B cell (primary cell): ENCODE measurements around the gene ATF6B. TPM values are rescaled to one million over a fixed set of nuclear protein-coding genes. Genes with fewer than 3 reads are reported as not detected.

ENCODE experiments used
- ATAC-seq: fragments of 200-7000 bp; cut with Tn5 transposase; one replicate; pipeline ENCODE4 v1.10.0; 2021; ENCODE audit warnings: low read depth, mild to moderate bottlenecking, moderate number of reproducible peaks, moderate library complexity
- CTCF ChIA-PET: fragments of 350-600 bp; sonication (Branson Sonifier 250); formaldehyde crosslinking; loops from one replicate; lab custom pipeline; 2021; ENCODE audit warnings: antibody characterized with exemption, inconsistent platforms; lab: Charles Lee
- POLR2A ChIA-PET: fragments of 350-600 bp; sonication (Branson Sonifier 250); formaldehyde crosslinking; loops from one replicate; lab custom pipeline; 2021; ENCODE audit warnings: antibody characterized with exemption; lab: Charles Lee
- DNase-seq: peaks from one replicate; pipeline ENCODE4 v3.0.0; 2013
- H2AFZ ChIP-seq: 2 replicates; pipeline ENCODE4 v1.6.1; 2012; ENCODE audit warnings: mild to moderate bottlenecking, low read depth, low read length; ENCODE audit not compliant: insufficient read depth, poor library complexity, severe bottlenecking
- H3K27ac ChIP-seq, 2 donors: 1 replicate in 1 of 2; 2 replicates in 1 of 2; pipeline ENCODE4 v1.5.1; 2012 to 2013; ENCODE audit warnings: low read length in 2 of 2, mild to moderate bottlenecking in 2 of 2, moderate library complexity in 1 of 2
- H3K27me3 ChIP-seq, 4 experiments: fragments of 200-600 bp in 1 of 4; sonication (generic) in 1 of 4; replicated peaks in 1 of 4; 1 replicate in 2 of 4; 2 replicates in 2 of 4; pipeline versions ENCODE4 v1.6.1 to v1.7.0; 2013 to 2016; ENCODE audit warnings: low read length in 3 of 4, mild to moderate bottlenecking in 2 of 4, mixed read lengths in 1 of 4, moderate library complexity in 1 of 4; ENCODE audit not compliant: insufficient read depth in 4 of 4, control insufficient read depth in 3 of 4; ENCODE audit errors: control extremely low read depth in 1 of 4
- H3K36me3 ChIP-seq, 2 experiments: replicated peaks in 1 of 2; 1 replicate in 1 of 2; 2 replicates in 1 of 2; pipeline versions ENCODE4 v1.6.1 to v1.7.1; 2013; ENCODE audit warnings: low read length in 1 of 2; ENCODE audit not compliant: insufficient read depth in 2 of 2, control insufficient read depth in 1 of 2; ENCODE audit errors: control extremely low read depth in 1 of 2, extremely low read depth in 1 of 2
- H3K4me1 ChIP-seq, 2 donors: fragments of 200-600 bp in 1 of 2; sonication (generic) in 1 of 2; 1 replicate in 1 of 2; 2 replicates in 1 of 2; pipeline versions ENCODE4 v1.5.1 to v1.6.1; 2013 to 2017; ENCODE audit warnings: low read length in 2 of 2; ENCODE audit not compliant: control insufficient read depth in 2 of 2, insufficient read depth in 2 of 2
- H3K4me2 ChIP-seq: replicated peaks from 2 replicates; pipeline ENCODE3; 2012; ENCODE audit warnings: mild to moderate bottlenecking, low read depth, low read length; ENCODE audit not compliant: poor library complexity, severe bottlenecking
- H3K4me3 ChIP-seq, 5 experiments: fragments of 200-600 bp in 1 of 5; sonication (generic) in 1 of 5; 1 replicate in 3 of 5; 2 replicates in 2 of 5; pipeline versions ENCODE4 v1.5.1 to v1.7.0; 2011 to 2016; ENCODE audit warnings: low read length in 4 of 5, mild to moderate bottlenecking in 4 of 5, low read depth in 2 of 5, control low read depth in 1 of 5, moderate library complexity in 1 of 5; ENCODE audit not compliant: insufficient read depth in 1 of 5; ENCODE audit errors: control extremely low read depth in 1 of 5, extremely low read depth in 1 of 5
- H3K79me2 ChIP-seq: fragments of 200-600 bp; sonication (generic); one replicate; pipeline ENCODE4 v1.6.0; 2016; ENCODE audit warnings: low read length; ENCODE audit not compliant: control insufficient read depth, insufficient read depth
- H3K9ac ChIP-seq: fragments of 200-600 bp; sonication (generic); 2 replicates; pipeline ENCODE4 v1.6.1; 2017; ENCODE audit warnings: mild to moderate bottlenecking, low read length, moderate library complexity
- H3K9me3 ChIP-seq, 3 donors: one replicate each; pipeline versions ENCODE4 v1.6.1 to v1.7.1; 2013; ENCODE audit warnings: low read length in 2 of 3; ENCODE audit not compliant: control insufficient read depth in 2 of 3, insufficient read depth in 1 of 3; ENCODE audit errors: control extremely low read depth in 1 of 3
- H4K20me1 ChIP-seq: 2 replicates; pipeline ENCODE4 v1.6.0; 2012; ENCODE audit warnings: mild to moderate bottlenecking, low read length; ENCODE audit not compliant: insufficient read depth, control insufficient read depth, poor library complexity, severe bottlenecking
- H3K27ac Mint-ChIP-seq: one replicate; pipeline ENCODE4 v1.8.0; 2021; ENCODE audit warnings: mixed read lengths
- H3K27me3 Mint-ChIP-seq: one replicate; pipeline ENCODE4 v1.8.0; 2021; ENCODE audit warnings: mixed read lengths
- H3K4me1 Mint-ChIP-seq: one replicate; pipeline ENCODE4 v1.8.0; 2021; ENCODE audit warnings: mixed read lengths
- H3K4me3 Mint-ChIP-seq: one replicate; pipeline ENCODE4 v1.8.0; 2021; ENCODE audit warnings: mixed read lengths
- H3K9me3 Mint-ChIP-seq: one replicate; pipeline ENCODE4 v1.8.0; 2022; ENCODE audit warnings: mixed read lengths; ENCODE audit not compliant: insufficient read depth
- EZH2 ChIP-seq: IDR thresholded peaks from 2 replicates; pipeline ENCODE4 v1.6.1; 2012; ENCODE audit warnings: borderline replicate concordance, low read depth, mild to moderate bottlenecking, moderate library complexity, low read length; ENCODE audit not compliant: insufficient read depth, poor library complexity, severe bottlenecking
- WGBS: methylation state at CpG from one replicate; pipeline ENCODE4 v1.1.5; 2013; ENCODE audit warnings: missing lambda C conversion rate; ENCODE audit not compliant: insufficient coverage; 5-methylcytosine and 5-hydroxymethylcytosine counted together
- intact Hi-C: fragments of 100-400 bp; cut with micrococcal nuclease; formaldehyde crosslinking; loops from one replicate; pipeline ENCODE4 v1.10.0; 2022
- polyA plus RNA-seq: library from polyadenylated mRNA; depleted of rRNA; stranded (reverse); fragments of >200 nt; gene quantifications from 2 replicates; pipeline ENCODE4 v1.2.3, GENCODE V29; 2012
- total RNA-seq, 2 donors: library from RNA; stranded (reverse); fragments of 120-200 nt in 1 of 2; gene quantifications; 1 replicate in 1 of 2; 2 replicates in 1 of 2; pipeline versions ENCODE4 v1.2.3 to v1.2.4, GENCODE V29; 2013 to 2022
- TF ChIP-seq, protein P1 (sequence below): fragments of 200-600 bp; IDR thresholded peaks from one replicate; pipeline ENCODE4 v1.8.0; 2022; ENCODE audit warnings: antibody characterized with exemption, mild to moderate bottlenecking

ATF6B gene
- total and polyA plus RNA-seq, 2 donors (not counting 1 experiment from before 2014, with no cell fraction given): 180 to 201 TPM

DNA sequence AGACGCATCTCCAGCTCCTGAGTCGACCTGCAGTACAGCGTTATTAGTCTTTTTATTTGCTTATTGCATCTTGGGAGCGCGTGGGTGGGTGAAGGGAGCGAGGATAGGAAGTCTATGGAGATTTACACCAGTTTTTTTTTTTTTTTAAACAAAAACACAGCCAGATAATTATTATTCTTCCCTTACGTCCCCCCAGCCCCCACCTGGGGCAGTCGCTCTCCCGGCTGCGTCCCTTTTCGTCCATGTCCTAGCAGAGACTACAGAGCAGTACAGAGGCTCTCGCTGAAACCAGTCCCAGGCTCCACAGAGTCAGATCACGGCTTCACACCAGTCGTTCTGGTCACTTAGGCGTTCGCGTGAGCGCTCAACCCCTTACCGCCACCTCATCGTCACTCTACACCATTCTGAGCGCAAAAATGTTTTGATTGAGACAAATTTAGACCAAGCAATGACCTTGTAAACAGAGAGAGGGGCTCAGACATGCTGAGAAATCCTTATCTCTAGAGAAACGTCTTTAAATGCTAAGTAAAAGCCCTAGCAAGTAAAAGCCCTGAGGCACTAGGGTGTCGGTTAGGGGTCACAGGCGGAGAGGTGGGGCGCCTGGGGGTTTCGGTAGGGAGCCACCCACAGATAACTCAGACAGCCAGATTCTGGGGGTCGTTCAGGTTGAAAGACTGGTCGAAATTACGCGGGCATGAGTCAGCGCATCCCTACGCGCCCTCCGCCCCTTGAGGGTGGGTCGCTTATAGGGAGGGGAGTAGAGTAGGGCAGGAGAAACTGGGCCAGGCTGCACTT lies 24.9 kb upstream of the ATF6B start:
- Histone ChIP-seq H3K27me3 (peaks cover 0 to 63% (median 25%) of the 10 kb centered on the region in 4 experiments), H4K20me1 (no peaks in the 10 kb centered on the region), H3K79me2 (no peaks in the 10 kb centered on the region), H3K4me3 (no peak overlapping the region), H3K36me3 (no peaks in the 10 kb centered on the region), H3K4me1 (peaks cover 34 to 42% of the 10 kb centered on the region in 2 donors), H3K9me3 (peaks cover 0 to 16% (median 3%) of the 10 kb centered on the region in 3 donors), H3K27ac (no peak overlapping the region), H3K4me2 (peak overlapping the region; percentile 24), H2AFZ (no peak overlapping the region), H3K9ac (no peak overlapping the region)
- DNase-seq (no peak), ATAC-seq (no peak)
- no peak overlapping the region for H3K27ac Mint-ChIP-seq
- peaks cover 57% of the 10 kb centered on the region for H3K4me1 Mint-ChIP-seq
- TF ChIP-seq EZH2: no peak
- TF ChIP-seq, protein P1, sequence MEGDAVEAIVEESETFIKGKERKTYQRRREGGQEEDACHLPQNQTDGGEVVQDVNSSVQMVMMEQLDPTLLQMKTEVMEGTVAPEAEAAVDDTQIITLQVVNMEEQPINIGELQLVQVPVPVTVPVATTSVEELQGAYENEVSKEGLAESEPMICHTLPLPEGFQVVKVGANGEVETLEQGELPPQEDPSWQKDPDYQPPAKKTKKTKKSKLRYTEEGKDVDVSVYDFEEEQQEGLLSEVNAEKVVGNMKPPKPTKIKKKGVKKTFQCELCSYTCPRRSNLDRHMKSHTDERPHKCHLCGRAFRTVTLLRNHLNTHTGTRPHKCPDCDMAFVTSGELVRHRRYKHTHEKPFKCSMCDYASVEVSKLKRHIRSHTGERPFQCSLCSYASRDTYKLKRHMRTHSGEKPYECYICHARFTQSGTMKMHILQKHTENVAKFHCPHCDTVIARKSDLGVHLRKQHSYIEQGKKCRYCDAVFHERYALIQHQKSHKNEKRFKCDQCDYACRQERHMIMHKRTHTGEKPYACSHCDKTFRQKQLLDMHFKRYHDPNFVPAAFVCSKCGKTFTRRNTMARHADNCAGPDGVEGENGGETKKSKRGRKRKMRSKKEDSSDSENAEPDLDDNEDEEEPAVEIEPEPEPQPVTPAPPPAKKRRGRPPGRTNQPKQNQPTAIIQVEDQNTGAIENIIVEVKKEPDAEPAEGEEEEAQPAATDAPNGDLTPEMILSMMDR: no peak
- peaks cover 44% of the 10 kb centered on the region for H3K27me3 Mint-ChIP-seq
- intact Hi-C loops: loop anchor here (10.0 kb wide), 1 partner anchor 108 kb away; no protein-coding TSS in a partner anchor
- ChIA-PET POLR2A (interaction anchor here (0.6 to 0.7 kb wide), 3 partner anchors 55 to 1535 kb away, joined by 3 to 5 read pairs (median 5); partner anchors contain the start of gene MRPS18B), CTCF (interaction anchor here (0.5 to 0.7 kb wide), 3 partner anchors 92 to 1195 kb away, joined by 3 to 5 read pairs (median 3); no protein-coding TSS in a partner anchor)
- H3K4me3 Mint-ChIP-seq: peak overlapping the region; percentile 99
- WGBS: 64% methylated on average over 27 of the region's 35 CpGs
- no peaks in the 10 kb centered on the region for H3K9me3 Mint-ChIP-seq
